ENCODE data around the gene SEMG2.

The SEMG2 gene

DNA sequence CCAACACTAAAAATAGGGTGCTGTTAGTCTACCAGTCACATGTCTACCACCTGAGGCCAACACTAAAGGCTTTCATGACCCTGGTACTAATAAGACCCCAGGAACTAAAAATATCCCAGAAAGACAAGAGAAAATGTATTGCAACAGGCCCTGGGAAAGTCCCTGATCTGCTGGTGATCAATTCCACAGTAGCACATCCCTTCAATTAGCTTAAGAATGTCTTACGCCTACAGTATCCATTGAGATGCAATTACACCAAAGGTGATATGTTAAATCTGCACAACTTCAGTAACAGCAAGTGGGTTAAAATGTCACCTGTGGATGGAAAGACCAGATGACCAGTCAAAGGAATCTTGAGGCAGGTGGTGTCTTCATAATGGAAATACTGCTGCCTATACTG is 11.2 kb upstream of the SEMG2 start:
- Mint-ChIP-seq H3K27me3 (peaks cover 29% of the 10 kb centered on the region), H3K36me3 (ENCODE audit: low read depth) (no peaks in the 10 kb centered on the region), H3K9me3 (no peaks in the 10 kb centered on the region), H3K4me3 (no peak overlapping the region), H3K27ac (no peak overlapping the region), H3K4me1 (ENCODE audit: low read depth) (no peaks in the 10 kb centered on the region)
- intact Hi-C loops (cut with micrococcal nuclease) = no loop called here

DNA sequence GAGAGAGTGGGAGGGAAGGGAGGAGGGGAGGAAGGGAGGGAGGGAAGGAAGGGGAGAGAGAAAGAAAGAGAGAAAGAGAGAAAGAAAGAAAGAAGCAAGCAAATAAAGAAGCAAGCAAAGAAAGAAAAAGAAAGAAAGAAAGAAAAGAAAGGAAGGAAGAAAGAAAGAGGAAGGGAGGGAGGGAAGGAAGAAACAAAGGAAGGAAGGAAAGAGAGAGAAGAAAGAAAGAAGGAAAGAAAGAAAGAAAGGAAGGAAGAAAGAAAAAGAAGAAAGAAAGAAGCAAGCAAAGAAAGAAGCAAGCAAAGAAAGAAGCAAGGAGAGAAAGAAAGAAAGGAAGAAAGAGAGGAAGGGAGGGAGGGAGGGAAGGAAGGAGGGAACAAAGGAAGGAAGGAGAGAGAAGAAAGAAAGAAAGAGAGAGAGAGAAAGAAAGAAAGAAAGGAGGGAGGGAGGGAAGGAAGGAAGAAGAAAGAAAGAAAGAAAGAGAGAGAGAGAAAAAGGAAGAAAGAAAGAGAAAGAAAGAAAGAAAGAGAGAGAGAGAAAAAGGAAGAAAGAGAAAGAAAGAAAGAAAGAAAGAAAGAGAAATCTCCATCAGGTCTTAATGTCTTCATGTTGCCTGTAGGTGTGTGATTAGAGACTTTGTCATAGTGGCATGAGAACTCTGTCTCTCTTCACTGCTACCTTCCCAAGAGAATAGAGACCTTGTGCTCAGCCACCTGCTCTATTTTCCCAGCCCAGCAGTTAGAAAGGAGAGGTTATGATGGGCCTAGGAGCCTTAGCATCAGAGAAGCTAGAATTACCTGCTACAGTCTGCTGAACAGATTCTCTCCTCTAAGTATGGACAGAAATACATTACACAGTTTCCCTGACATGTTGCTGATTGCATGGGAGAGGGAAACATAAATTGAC is 9.4 kb upstream of the SEMG2 start:
- Mint-ChIP-seq H3K27me3 (peaks cover 23% of the 10 kb centered on the region), H3K9me3 (no peaks in the 10 kb centered on the region), H3K4me3 (no peak overlapping the region), H3K36me3 (ENCODE audit: low read depth) (no peaks in the 10 kb centered on the region), H3K27ac (no peak overlapping the region), H3K4me1 (ENCODE audit: low read depth) (no peaks in the 10 kb centered on the region)
- intact Hi-C loops (cut with micrococcal nuclease) = no loop called here

DNA sequence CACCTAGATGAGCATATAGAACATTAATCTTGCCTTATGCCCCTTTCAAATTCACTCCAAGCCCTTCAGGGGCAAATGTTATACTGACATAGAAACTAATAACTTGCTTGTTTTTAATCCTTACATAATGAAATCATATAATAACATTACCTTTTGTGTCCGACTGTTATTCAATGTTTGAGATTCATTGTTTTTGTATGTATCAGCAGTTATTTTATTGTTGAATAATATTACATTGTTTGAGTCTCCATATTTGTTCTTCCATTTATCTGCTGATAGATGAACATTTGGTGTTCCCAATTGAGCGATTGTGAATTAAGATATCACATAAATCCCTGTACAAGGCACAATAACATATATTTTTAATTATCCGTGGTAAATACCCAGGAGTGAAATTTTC is 8.3 kb upstream of the SEMG2 start:
- Mint-ChIP-seq H3K4me3 (no peak overlapping the region), H3K36me3 (ENCODE audit: low read depth) (no peaks in the 10 kb centered on the region), H3K27me3 (peaks cover 21% of the 10 kb centered on the region), H3K27ac (no peak overlapping the region), H3K9me3 (no peaks in the 10 kb centered on the region), H3K4me1 (ENCODE audit: low read depth) (no peaks in the 10 kb centered on the region)
- intact Hi-C loops (cut with micrococcal nuclease) = no loop called here

DNA sequence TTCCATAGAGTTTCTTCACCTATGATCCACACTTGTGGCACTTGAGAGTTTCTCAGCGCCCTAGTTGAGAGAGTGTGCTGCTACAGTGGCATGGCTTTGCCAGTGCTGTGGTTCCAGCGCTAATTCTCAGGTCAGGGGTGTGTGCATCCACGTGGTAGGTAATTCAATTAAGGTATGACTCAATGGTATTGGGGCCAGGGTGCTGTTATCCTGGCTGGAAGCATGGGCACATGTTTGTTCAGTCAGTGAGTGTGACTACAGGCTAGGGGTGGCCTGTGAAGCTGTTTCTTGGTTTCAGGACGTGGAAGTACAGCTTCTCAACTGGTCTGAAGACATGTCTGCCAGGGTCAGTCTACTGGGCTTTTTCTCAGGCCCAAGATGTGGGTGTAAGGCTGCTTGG is 3.0 kb upstream of the SEMG2 start:
- H3K4me1 Mint-ChIP-seq (ENCODE audit: low read depth) = no peaks in the 10 kb centered on the region
- H3K36me3 Mint-ChIP-seq (ENCODE audit: low read depth) = no peaks in the 10 kb centered on the region
- intact Hi-C loops (cut with micrococcal nuclease) = no loop called here
- H3K27me3 Mint-ChIP-seq = peaks cover 37% of the 10 kb centered on the region
- H3K9me3 Mint-ChIP-seq = no peaks in the 10 kb centered on the region
- H3K4me3 Mint-ChIP-seq = no peak overlapping the region
- no peak overlapping the region for H3K27ac Mint-ChIP-seq

DNA sequence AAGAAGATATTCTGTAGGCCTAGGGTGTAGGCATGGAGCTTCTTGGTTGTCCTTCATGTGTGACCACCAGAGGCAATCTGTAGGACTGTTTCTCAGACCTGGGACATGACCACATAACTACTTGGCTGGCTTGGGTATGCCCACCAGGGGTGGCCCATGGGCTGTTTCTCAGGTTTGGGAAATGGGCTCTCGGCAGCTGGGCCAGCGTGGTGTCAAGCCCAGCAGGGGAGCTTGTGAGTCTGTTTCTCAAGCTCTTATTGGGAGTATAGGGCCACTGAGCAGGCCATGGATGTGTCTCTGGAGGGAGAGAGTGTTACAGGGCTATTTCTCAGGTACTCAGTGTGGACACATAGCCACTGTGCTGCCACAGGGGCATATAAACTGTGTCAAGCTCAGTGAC is 2.5 kb upstream of the SEMG2 start:
- Mint-ChIP-seq H3K27me3 (peaks cover 37% of the 10 kb centered on the region), H3K4me3 (no peak overlapping the region)
- intact Hi-C loops (cut with micrococcal nuclease) = no loop called here

DNA sequence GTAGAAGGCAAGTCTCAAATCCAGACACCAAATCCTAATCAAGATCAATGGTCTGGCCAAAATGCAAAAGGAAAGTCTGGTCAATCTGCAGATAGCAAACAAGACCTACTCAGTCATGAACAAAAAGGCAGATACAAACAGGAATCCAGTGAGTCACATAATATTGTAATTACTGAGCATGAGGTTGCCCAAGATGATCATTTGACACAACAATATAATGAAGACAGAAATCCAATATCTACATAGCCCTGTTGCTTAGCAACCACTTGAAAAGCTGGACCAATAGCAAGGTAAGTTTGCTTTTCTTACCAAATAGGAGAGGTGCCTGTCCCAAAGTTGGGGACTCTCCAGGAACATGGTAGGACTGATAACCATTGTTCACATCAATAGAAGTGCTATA is 2.0 kb downstream of the SEMG2 start:
- Mint-ChIP-seq H3K9me3 (no peaks in the 10 kb centered on the region), H3K27me3 (peaks cover 34% of the 10 kb centered on the region), H3K4me3 (no peak overlapping the region), H3K36me3 (ENCODE audit: low read depth) (no peaks in the 10 kb centered on the region), H3K27ac (no peak overlapping the region), H3K4me1 (ENCODE audit: low read depth) (no peaks in the 10 kb centered on the region)
- intact Hi-C loops (cut with micrococcal nuclease) = no loop called here

More for the DNA sequence above, 2.5 kb upstream of the SEMG2 start:
- Mint-ChIP-seq H3K27ac (no peak overlapping the region), H3K36me3 (ENCODE audit: low read depth) (no peaks in the 10 kb centered on the region), H3K9me3 (no peaks in the 10 kb centered on the region), H3K4me1 (ENCODE audit: low read depth) (no peaks in the 10 kb centered on the region)

DNA sequence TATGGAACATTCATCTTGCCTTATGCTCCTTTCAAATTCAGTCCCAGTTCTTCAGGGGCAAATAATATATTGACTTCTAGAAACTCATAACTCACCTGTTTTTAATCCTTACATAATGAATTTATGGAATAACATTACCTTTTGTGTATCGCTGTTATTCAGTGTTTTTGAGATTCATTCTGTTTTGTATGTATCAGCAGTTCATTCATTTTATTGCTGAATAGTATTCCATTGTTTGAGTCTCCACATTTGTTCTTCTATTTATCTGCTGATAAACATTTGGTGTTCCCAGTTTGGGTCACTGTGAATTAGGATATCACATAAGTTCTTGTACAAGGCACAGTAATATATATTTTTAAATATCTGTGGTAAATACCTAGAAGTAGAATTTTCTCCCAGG is 5.1 kb downstream of the SEMG2 start:
- intact Hi-C loops (cut with micrococcal nuclease) = no loop called here
- H3K27ac Mint-ChIP-seq = no peak overlapping the region
- H3K4me1 Mint-ChIP-seq (ENCODE audit: low read depth) = no peaks in the 10 kb centered on the region
- H3K27me3 Mint-ChIP-seq = peaks cover 28% of the 10 kb centered on the region
- no peaks in the 10 kb centered on the region for H3K36me3 Mint-ChIP-seq (ENCODE audit: low read depth)
- no peaks in the 10 kb centered on the region for H3K9me3 Mint-ChIP-seq
- H3K4me3 Mint-ChIP-seq = no peak overlapping the region

DNA sequence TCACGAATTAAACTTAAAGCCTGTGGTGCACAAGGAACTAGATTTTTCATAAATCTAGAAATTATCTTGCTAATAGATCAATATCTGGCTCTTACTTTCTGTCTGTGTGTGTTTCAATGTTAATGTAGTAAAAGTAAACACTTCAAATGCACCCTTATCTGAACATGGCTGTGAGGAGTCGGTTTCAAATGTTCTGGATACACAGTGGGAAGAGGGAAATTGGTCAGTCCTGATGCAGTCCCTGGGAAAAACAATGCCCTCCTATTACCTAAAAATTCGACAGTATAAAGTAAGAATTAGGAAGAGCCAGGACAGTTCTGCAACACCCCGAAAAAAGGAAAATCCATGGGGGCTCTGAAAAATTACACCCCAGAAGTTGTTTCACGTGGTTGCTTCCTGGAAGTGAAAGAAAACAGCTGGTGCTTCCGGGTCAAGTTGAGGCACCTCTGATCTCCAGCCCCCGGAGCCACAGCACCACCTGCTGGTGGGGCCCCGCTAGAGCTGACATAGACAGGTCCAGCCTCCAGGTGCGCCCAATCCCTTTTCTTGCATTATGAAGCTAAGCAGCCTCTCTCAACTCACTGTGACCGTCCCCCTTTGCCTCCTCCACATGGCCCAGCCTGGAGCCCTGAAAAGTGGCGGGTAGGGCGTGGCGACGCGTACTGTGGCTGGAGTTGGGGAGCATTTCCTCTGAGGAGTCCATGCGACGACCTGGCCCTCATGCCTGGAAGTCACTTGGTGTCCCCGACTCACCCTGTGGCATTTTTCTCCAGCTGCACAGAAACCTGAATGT is 8.3 kb downstream of the SEMG2 start:
- Mint-ChIP-seq H3K27me3 (peaks cover 37% of the 10 kb centered on the region), H3K36me3 (ENCODE audit: low read depth) (no peaks in the 10 kb centered on the region), H3K27ac (no peak overlapping the region), H3K4me1 (ENCODE audit: low read depth) (no peaks in the 10 kb centered on the region), H3K9me3 (no peaks in the 10 kb centered on the region), H3K4me3 (no peak overlapping the region)
- intact Hi-C loops (cut with micrococcal nuclease) = loop anchor here (2.0 kb wide), 1 partner anchor 93 kb away; no protein-coding TSS in a partner anchor

DNA sequence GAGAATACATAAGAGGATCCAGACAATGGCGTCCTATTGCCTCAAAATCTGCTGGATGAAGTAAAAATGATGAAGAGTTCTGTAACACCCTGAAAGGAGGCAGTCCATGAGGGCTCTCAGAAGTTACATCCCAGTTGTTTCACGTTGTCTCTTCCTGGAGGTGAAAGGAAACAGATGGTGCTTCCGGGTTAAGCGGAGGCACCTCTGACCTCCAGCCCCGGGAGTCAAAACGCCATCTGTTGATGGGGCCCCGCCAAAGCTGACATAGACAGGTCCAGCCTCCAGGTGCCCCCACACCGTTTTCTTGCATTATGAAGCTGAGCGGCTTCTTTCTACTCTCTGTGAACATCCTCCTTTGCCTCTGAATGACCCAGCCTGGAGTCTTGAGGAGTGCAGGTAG is 9.5 kb downstream of the SEMG2 start:
- H3K4me3 Mint-ChIP-seq = no peak overlapping the region
- H3K36me3 Mint-ChIP-seq (ENCODE audit: low read depth) = no peaks in the 10 kb centered on the region
- intact Hi-C loops (cut with micrococcal nuclease) = no loop called here
- H3K27me3 Mint-ChIP-seq = peaks cover 32% of the 10 kb centered on the region
- no peak overlapping the region for H3K27ac Mint-ChIP-seq
- H3K9me3 Mint-ChIP-seq = no peaks in the 10 kb centered on the region
- no peaks in the 10 kb centered on the region for H3K4me1 Mint-ChIP-seq (ENCODE audit: low read depth)

DNA sequence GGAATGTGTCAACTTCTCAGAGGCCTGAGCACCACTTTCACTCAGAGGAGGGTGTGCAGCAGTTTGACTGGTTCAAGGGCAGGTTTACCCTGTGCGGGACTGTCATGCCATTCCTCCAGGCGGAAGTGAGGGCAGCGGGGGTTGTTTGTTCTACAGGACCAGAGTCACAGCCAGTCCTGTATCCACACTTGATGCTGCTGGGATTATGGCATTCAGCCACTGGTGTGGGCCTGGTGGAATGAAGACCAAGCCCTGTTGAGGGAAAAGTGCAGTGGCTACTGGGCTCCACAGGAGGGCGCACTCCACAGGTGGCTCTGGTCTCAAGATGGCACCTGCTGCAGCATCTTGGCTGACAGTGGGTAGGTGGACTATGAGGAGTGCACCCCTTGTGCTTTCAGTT is 14.8 kb downstream of the SEMG2 start:
- H3K4me3 Mint-ChIP-seq = no peak overlapping the region
- no peaks in the 10 kb centered on the region for H3K4me1 Mint-ChIP-seq (ENCODE audit: low read depth)
- intact Hi-C loops (cut with micrococcal nuclease) = no loop called here
- no peaks in the 10 kb centered on the region for H3K9me3 Mint-ChIP-seq
- no peak overlapping the region for H3K27ac Mint-ChIP-seq
- H3K36me3 Mint-ChIP-seq (ENCODE audit: low read depth) = no peaks in the 10 kb centered on the region
- peaks cover 28% of the 10 kb centered on the region for H3K27me3 Mint-ChIP-seq

DNA sequence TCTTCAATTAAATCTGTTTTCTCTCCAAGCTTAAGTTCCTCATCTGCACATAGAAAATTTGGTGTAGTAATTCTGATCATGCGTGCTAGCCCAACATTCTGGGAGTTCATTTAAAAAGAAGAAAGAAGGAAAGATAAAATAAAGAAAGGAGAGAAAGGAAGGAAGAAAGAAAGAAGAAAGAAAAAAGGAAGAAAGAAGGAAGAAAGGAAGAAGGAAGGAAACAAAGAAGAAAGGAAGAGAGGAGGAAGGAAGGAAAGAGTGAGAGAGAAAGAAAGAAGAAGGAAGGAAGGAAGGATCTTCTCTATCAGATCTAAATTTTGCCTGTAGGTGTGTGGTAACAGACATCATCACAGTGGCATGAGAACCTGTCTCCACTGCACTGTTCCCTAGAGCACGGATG is 17.0 kb downstream of the SEMG2 start:
- intact Hi-C loops (cut with micrococcal nuclease) = no loop called here
- Mint-ChIP-seq H3K36me3 (ENCODE audit: low read depth) (no peaks in the 10 kb centered on the region), H3K4me1 (ENCODE audit: low read depth) (no peaks in the 10 kb centered on the region), H3K9me3 (no peaks in the 10 kb centered on the region), H3K27me3 (peaks cover 21% of the 10 kb centered on the region), H3K27ac (no peak overlapping the region), H3K4me3 (no peak overlapping the region)

DNA sequence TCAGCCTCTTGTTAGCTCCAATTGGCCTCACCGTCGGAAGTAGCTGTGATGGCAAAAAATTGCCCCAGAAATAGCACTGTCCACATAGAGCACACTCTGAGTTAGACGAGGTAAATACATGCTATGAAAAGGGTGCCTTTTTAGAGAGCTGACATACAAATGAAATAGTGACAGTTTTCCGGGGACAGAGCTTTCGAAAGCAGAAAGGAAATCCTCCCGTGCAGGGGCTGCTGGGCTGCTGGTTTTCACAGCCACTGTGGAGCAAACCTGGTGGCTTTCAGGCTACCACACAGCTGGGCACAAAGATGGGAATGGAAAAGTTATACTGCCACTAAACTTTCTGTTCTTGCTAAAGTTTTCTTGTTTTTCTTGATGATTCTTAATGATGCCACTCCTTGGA is 24.9 kb downstream of the SEMG2 start:
- Mint-ChIP-seq H3K4me1 (ENCODE audit: low read depth) (peaks cover 6% of the 10 kb centered on the region), H3K27ac (no peak overlapping the region), H3K9me3 (no peaks in the 10 kb centered on the region), H3K4me3 (no peak overlapping the region), H3K27me3 (peaks cover 6% of the 10 kb centered on the region), H3K36me3 (ENCODE audit: low read depth) (no peaks in the 10 kb centered on the region)
- intact Hi-C loops (cut with micrococcal nuclease) = no loop called here

DNA sequence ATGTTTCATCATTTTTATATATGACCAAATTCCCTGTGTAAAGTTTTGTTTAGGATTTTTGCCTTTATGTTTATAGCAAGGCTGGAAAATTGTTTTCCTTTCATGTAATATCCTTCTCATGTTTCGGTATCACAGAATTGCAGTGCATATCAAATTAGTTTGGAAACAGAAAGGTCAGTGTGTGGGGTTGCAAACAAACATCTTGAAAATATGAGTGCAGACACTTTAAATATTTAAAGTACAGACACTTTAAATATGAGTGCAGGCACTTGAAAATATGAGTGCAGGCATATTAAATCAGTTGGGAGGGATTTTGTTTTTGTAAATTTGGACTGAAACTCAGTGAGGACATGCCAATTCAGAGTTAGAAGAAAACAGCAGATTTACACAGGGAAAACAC is 26.7 kb downstream of the SEMG2 start:
- H3K27ac Mint-ChIP-seq = no peak overlapping the region
- no peaks in the 10 kb centered on the region for H3K36me3 Mint-ChIP-seq (ENCODE audit: low read depth)
- H3K9me3 Mint-ChIP-seq = no peaks in the 10 kb centered on the region
- H3K4me3 Mint-ChIP-seq = no peak overlapping the region
- H3K27me3 Mint-ChIP-seq = peaks cover 2% of the 10 kb centered on the region
- H3K4me1 Mint-ChIP-seq (ENCODE audit: low read depth) = peaks cover 11% of the 10 kb centered on the region
- intact Hi-C loops (cut with micrococcal nuclease) = no loop called here

DNA sequence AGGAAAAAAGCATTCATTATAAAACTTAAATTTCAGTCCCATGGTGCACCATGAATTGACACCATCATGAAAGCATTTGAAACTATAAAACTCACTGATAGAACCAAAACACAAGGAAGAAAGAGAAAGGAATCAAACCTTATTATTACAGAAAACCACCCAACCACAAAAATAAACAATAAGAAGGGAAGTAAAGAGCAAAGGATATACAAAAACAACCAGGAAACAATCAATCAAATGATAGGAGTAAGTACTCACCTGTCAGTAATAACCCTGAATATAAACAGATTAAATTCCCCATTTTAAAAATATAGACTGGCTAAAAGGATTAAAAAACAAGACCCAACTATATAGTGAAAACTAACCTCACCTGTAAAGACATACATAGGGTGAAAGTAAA is 27.4 kb downstream of the SEMG2 start:
- Mint-ChIP-seq H3K4me3 (no peak overlapping the region), H3K4me1 (ENCODE audit: low read depth) (peaks cover 18% of the 10 kb centered on the region), H3K27me3 (peaks cover 2% of the 10 kb centered on the region), H3K36me3 (ENCODE audit: low read depth) (no peaks in the 10 kb centered on the region), H3K9me3 (no peaks in the 10 kb centered on the region), H3K27ac (no peak overlapping the region)
- intact Hi-C loops (cut with micrococcal nuclease) = no loop called here

Measured in dendritic cell treated with granulocyte-macrophage colony-stimulating factor and Interleukin-4, amounts not matched to agents 40 ng/mL and 50 ng/mL, for 4 days (primary cell).